Vagina (tissue), 2 donors: Measurements from ENCODE around the gene AHNAK2.

ENCODE experiments used
- CTCF ChIP-seq, 3 experiments: fragments of 450-650 bp in 2 of 3; fragments of 200-600 bp in 1 of 3; sonication (generic) in 1 of 3; IDR thresholded peaks; one replicate each; pipeline ENCODE4 v1.5.1; 2017 to 2019; ENCODE audit warnings: antibody characterized with exemption in 3 of 3, mild to moderate bottlenecking in 2 of 3, moderate library complexity in 2 of 3
- POLR2A ChIP-seq, 2 donors: fragments of 450-650 bp; IDR thresholded peaks; one replicate each; pipeline ENCODE4 v1.6.1; 2017; ENCODE audit warnings: antibody characterized with exemption in 2 of 2, mild to moderate bottlenecking in 2 of 2, moderate library complexity in 2 of 2

GRCh38 chr14:105015242-105015641, 37.1 kb upstream of the AHNAK2 start:
- TF ChIP-seq CTCF (IDR thresholded peaks at IDR 0.05) (no peak), POLR2A (IDR thresholded peaks at IDR 0.05) (no peak)
